ENCODE measurements around the gene OR2W1.

OR2W1 gene

GRCh38 chr6:29005183-29005885 is 39.6 kb downstream of the OR2W1 start, which contains the start of gene ZNF311:
TSS of gene ZNF311 (minus strand) at chr6:29005315. CDS start at chr6:29003954, 1,361 bp downstream.
- in situ Hi-C loops (cut with HindIII; ENCODE audit: low sequenced_read_pairs), result loop anchor here (10.0 kb wide), 2 partner anchors 241 to 311 kb away; no protein-coding TSS in a partner anchor

- in situ Hi-C loops (cut with HindIII; ENCODE audit: low sequenced_read_pairs), result no loop called here
These were observed 48.0 kb downstream of the OR2W1 start for GRCh38 chr6:28996844-28997510.

GRCh38 chr6:28995093-28995650 is 49.8 kb downstream of the OR2W1 start:
- in situ Hi-C loops (cut with HindIII; ENCODE audit: low sequenced_read_pairs), result no loop called here
